Measurements from ENCODE around the gene CPT2. TPM values are rescaled to one million over a fixed set of nuclear protein-coding genes. Genes with fewer than 3 reads are reported as not detected.

Gene CPT2
- total and polyA plus RNA-seq, 4 donors: 27.4 to 109 (median 74.8) TPM

DNA sequence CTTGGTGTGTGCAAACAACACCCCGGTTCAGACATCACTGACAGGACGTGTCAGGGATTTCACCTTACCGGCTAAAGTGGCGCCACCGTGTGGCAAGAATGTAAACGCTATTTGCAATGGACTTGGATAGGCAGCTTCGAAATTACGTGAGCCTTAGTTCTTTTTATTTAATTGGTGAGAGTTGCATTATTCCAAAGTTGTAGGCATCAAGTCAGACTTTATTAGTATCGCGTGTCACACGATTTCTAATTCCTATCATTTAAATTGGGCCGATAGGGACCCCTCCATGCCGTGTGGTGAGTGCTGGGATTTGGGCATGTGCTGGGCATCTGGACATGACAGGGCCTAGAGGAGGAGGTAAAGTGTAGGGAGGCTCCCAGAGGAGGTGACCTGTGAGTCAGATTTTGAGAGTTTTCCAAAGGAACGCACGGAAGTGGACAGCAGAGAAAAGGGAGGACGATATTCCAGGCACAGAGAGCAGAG, 14.5 kb upstream of the CPT2 start:
- Histone ChIP-seq H3K9ac (ENCODE audit: low read depth in 1 of 2, low read length in 2 of 2) (peak overlapping the region in 1 of 2 donors; percentile 50), H3K4me3 (ENCODE audit: low read depth in 1 of 3, low read length in 3 of 3) (no peak overlapping the region), H3K27me3 (ENCODE audit: control insufficient read depth in 4 of 4, insufficient read depth in 4 of 4, low read length in 3 of 4) (no peaks in the 10 kb centered on the region), H3K9me3 (ENCODE audit: control insufficient read depth in 4 of 4, low read length in 3 of 4) (no peaks in the 10 kb centered on the region), H3K27ac (ENCODE audit: low read depth in 1 of 2, low read length in 2 of 2) (peak overlapping the region; percentile 79 to 82), H3K4me1 (ENCODE audit: control insufficient read depth in 4 of 4, insufficient read depth in 4 of 4, low read length in 3 of 4) (peaks cover 18 to 48% (median 42%) of the 10 kb centered on the region in 4 donors), H3K36me3 (ENCODE audit: control insufficient read depth in 4 of 4, insufficient read depth in 3 of 4, low read depth in 1 of 4, low read length in 3 of 4) (no peaks in the 10 kb centered on the region)
- TF ChIP-seq SP1 (IDR thresholded peaks at IDR 0.05): no peak
- TF ChIP-seq RAD21 (IDR thresholded peaks at IDR 0.05): peak; percentile 79 to 88
- no peak for TF ChIP-seq JUND (IDR thresholded peaks at IDR 0.05)
- no peak for TF ChIP-seq GABPA (IDR thresholded peaks at IDR 0.05 in 1 of 2, conservative IDR thresholded peaks at IDR 0.05 in 1 of 2)
- no peak for TF ChIP-seq EGR1 (IDR thresholded peaks at IDR 0.05; ENCODE audit: low read depth in 2 of 2)
- peak in 1 of 2 donors; percentile 33 for TF ChIP-seq HNF4A (conservative IDR thresholded peaks at IDR 0.05)
- TF ChIP-seq, protein P1, sequence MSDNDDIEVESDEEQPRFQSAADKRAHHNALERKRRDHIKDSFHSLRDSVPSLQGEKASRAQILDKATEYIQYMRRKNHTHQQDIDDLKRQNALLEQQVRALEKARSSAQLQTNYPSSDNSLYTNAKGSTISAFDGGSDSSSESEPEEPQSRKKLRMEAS (IDR thresholded peaks at IDR 0.05): no peak
- no peak for TF ChIP-seq HNF4G (IDR thresholded peaks at IDR 0.05)
- TF ChIP-seq, protein P2, sequence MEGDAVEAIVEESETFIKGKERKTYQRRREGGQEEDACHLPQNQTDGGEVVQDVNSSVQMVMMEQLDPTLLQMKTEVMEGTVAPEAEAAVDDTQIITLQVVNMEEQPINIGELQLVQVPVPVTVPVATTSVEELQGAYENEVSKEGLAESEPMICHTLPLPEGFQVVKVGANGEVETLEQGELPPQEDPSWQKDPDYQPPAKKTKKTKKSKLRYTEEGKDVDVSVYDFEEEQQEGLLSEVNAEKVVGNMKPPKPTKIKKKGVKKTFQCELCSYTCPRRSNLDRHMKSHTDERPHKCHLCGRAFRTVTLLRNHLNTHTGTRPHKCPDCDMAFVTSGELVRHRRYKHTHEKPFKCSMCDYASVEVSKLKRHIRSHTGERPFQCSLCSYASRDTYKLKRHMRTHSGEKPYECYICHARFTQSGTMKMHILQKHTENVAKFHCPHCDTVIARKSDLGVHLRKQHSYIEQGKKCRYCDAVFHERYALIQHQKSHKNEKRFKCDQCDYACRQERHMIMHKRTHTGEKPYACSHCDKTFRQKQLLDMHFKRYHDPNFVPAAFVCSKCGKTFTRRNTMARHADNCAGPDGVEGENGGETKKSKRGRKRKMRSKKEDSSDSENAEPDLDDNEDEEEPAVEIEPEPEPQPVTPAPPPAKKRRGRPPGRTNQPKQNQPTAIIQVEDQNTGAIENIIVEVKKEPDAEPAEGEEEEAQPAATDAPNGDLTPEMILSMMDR (IDR thresholded peaks at IDR 0.05; ENCODE audit: low read depth, low read length, missing input control): peak; percentile 80
- TF ChIP-seq, protein P3, sequence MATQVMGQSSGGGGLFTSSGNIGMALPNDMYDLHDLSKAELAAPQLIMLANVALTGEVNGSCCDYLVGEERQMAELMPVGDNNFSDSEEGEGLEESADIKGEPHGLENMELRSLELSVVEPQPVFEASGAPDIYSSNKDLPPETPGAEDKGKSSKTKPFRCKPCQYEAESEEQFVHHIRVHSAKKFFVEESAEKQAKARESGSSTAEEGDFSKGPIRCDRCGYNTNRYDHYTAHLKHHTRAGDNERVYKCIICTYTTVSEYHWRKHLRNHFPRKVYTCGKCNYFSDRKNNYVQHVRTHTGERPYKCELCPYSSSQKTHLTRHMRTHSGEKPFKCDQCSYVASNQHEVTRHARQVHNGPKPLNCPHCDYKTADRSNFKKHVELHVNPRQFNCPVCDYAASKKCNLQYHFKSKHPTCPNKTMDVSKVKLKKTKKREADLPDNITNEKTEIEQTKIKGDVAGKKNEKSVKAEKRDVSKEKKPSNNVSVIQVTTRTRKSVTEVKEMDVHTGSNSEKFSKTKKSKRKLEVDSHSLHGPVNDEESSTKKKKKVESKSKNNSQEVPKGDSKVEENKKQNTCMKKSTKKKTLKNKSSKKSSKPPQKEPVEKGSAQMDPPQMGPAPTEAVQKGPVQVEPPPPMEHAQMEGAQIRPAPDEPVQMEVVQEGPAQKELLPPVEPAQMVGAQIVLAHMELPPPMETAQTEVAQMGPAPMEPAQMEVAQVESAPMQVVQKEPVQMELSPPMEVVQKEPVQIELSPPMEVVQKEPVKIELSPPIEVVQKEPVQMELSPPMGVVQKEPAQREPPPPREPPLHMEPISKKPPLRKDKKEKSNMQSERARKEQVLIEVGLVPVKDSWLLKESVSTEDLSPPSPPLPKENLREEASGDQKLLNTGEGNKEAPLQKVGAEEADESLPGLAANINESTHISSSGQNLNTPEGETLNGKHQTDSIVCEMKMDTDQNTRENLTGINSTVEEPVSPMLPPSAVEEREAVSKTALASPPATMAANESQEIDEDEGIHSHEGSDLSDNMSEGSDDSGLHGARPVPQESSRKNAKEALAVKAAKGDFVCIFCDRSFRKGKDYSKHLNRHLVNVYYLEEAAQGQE (IDR thresholded peaks at IDR 0.05): no peak
- TF ChIP-seq RXRA (IDR thresholded peaks at IDR 0.05): peak in 1 of 2 donors; percentile 23
- no peak for TF ChIP-seq NR2F2 (IDR thresholded peaks at IDR 0.05)
- TF ChIP-seq, protein P4, sequence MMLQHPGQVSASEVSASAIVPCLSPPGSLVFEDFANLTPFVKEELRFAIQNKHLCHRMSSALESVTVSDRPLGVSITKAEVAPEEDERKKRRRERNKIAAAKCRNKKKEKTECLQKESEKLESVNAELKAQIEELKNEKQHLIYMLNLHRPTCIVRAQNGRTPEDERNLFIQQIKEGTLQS (IDR thresholded peaks at IDR 0.05): no peak
- TF ChIP-seq TAF1 (conservative IDR thresholded peaks at IDR 0.05): no peak
- TF ChIP-seq, protein P5, sequence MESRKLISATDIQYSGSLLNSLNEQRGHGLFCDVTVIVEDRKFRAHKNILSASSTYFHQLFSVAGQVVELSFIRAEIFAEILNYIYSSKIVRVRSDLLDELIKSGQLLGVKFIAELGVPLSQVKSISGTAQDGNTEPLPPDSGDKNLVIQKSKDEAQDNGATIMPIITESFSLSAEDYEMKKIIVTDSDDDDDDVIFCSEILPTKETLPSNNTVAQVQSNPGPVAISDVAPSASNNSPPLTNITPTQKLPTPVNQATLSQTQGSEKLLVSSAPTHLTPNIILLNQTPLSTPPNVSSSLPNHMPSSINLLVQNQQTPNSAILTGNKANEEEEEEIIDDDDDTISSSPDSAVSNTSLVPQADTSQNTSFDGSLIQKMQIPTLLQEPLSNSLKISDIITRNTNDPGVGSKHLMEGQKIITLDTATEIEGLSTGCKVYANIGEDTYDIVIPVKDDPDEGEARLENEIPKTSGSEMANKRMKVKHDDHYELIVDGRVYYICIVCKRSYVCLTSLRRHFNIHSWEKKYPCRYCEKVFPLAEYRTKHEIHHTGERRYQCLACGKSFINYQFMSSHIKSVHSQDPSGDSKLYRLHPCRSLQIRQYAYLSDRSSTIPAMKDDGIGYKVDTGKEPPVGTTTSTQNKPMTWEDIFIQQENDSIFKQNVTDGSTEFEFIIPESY (IDR thresholded peaks at IDR 0.05): no peak
- no peak for TF ChIP-seq FOXA2 (IDR thresholded peaks at IDR 0.05)
- TF ChIP-seq YY1 (IDR thresholded peaks at IDR 0.05): no peak
- no peak for TF ChIP-seq FOXA1 (IDR thresholded peaks at IDR 0.05)
- WGBS: 31% methylated on average over 16 of the region's 16 CpGs
- peak; percentile 85 for DNase-seq (ENCODE audit: low spot score)

Data from liver (tissue), 9 donors.